NCI-H1105 (cell line): Measurements from ENCODE around the gene PRMT7.
A peak's percentile ranks its signal among the peaks of the same experiment; 100 is the strongest.

Experiments
- DNase-seq: peaks from one replicate; lab custom pipeline; 2025; lab: John Stamatoyannopoulos, UW

PRMT7 gene, protein sequence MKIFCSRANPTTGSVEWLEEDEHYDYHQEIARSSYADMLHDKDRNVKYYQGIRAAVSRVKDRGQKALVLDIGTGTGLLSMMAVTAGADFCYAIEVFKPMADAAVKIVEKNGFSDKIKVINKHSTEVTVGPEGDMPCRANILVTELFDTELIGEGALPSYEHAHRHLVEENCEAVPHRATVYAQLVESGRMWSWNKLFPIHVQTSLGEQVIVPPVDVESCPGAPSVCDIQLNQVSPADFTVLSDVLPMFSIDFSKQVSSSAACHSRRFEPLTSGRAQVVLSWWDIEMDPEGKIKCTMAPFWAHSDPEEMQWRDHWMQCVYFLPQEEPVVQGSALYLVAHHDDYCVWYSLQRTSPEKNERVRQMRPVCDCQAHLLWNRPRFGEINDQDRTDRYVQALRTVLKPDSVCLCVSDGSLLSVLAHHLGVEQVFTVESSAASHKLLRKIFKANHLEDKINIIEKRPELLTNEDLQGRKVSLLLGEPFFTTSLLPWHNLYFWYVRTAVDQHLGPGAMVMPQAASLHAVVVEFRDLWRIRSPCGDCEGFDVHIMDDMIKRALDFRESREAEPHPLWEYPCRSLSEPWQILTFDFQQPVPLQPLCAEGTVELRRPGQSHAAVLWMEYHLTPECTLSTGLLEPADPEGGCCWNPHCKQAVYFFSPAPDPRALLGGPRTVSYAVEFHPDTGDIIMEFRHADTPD

GRCh38 chr16:68310774-68311511, at the start of gene PRMT7, which contains the start of gene SLC7A6OS:
Gene PRMT7, plus strand, starts transcription at chr16:68311019. Its CDS starts 4,961 bp downstream, at chr16:68315980.
Gene SLC7A6OS, minus strand, starts transcription at chr16:68310946. Its CDS starts 20 bp downstream, at chr16:68310926.
- DNase-seq: peak; percentile 72

DNA sequence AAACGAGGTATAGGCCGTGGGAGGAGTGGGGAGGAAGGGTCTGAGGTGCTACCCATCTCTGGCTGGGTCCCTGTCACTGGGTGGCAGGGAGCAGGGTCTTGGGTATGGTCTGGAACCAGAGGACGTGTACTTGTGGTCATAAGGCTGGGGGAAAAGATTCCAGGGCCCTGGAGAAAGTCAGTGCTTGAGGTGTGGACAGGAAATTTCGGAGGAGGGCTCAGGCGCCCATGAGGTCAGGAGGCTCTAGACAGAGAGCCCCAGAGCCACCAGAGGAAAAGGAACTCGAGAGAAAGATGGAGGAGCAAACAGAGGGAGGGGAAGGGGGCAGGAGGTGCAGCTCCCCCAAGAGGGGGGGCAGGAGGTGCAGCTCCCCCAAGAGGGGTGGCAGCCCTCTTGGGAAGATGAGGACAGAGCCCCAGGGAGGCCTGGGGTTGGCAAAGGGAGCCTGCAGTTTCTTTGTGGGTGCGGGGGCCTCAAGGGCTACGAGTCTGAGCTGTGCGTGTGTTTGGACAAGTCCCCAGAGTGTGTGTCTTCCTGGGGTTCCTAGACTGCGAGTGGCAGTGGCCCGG, 47.2 kb upstream of the PRMT7 start:
- DNase-seq: no peak

DNA sequence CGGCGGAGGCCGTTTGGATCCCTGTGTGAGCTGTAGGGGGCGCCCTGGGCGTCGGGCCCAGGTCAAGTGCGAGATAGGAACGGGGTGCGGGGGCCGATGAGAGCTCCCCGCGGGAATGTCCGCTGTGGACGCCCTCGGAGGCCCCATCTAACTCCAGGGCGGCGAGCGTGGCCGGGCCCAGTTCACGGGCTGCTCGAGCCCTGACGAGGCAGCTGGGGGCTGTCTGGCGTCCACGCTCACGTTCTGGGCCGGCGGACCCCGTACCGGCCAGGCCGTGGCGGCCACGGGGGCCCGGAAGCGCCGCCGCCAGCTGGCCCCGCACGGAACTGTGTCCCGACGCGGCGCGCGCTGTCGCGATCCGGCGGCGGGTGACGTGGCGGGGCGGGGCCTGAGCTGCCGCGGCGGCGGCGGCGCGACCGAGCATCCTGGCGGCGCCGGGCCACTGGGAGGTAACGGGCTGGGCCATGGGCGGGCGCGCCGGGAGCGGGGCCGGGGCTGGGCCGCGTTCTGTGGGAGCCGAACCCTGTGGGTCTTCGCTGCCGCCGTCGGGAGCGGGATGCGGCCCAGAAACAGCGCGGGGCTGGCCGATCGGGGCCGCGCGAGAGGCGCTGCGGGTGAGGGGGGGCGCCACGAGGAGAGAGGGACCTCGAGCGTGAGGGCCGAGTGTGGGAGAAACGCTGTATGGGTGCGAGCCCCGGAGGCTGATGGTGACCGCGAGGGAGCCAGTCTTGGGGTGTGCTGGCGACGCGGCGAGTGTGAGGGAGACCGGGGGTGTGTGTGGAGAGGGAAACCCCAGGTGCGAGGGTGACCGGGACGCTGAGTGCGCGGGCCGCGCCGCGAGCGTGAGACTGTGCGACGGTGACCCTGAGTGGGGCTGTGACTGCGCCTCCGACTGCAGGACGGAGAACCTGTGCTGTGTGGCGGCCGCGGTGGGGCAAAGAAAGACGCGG, 46.4 kb upstream of the PRMT7 start, which contains the start of gene SLC7A6:
TSS of gene SLC7A6 (plus strand) at position 399 of the 950 bp plus-strand sequence. CDS start 10,201 bp downstream, outside the sequence.
- DNase-seq: no peak

- no peak for DNase-seq
Observed at GRCh38 chr16:68265078-68265920, 45.5 kb upstream of the PRMT7 start.

- no peak for DNase-seq
Observed at GRCh38 chr16:68267612-68268405, 43.0 kb upstream of the PRMT7 start.

DNA sequence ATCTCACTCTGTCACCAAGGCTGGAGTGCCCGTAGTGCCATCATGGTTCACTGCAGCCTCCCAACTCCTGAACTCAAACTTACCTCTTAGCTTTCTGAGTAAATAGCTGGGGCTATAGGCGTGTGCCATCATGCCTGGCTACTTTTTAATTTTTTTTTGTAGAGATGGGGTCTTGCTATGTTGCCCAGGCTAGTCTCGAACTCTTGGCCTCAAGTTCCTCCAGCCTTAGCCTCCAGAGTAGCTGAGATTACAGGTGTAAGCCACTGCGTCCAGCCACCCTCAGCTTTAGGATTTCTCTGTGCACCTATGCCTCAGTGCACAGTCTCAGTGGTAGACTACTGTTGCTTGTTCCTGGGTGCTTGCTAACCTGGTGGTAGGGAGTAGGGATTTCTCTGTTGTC, 41.0 kb upstream of the PRMT7 start:
- no peak for DNase-seq

GRCh38 chr16:68270353-68270752, 40.5 kb upstream of the PRMT7 start:
- no peak for DNase-seq

- peak; percentile 26 for DNase-seq
Observed at GRCh38 chr16:68272507-68273209, 38.2 kb upstream of the PRMT7 start.

- DNase-seq: no peak
Observed at GRCh38 chr16:68273459-68273858, 37.4 kb upstream of the PRMT7 start.

- DNase-seq: no peak
Observed at GRCh38 chr16:68273896-68274295, 36.9 kb upstream of the PRMT7 start.

DNA sequence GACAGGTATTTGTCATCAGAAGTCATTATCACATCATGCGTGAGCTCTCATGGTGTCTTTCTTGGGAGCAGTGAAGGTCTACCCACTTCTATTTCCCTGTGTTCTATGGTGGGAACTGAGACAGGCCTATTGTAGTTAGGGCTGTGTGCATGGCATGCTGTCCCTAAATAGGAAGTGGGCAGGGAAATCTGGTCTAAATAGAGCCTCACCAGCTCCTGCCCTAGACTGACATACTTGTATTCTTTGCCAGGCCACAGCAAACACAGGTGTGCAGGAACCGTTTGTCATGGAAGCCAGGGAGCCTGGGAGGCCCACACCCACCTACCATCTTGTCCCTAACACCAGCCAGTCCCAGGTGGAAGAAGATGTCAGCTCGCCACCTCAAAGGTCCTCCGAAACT, 36.4 kb upstream of the PRMT7 start:
- no peak for DNase-seq

GRCh38 chr16:68275611-68276191, 35.1 kb upstream of the PRMT7 start:
- peak; percentile 48 for DNase-seq

GRCh38 chr16:68276223-68276622, 34.6 kb upstream of the PRMT7 start:
- no peak for DNase-seq

- DNase-seq: no peak
Observed at GRCh38 chr16:68279726-68280558, 30.9 kb upstream of the PRMT7 start.

DNA sequence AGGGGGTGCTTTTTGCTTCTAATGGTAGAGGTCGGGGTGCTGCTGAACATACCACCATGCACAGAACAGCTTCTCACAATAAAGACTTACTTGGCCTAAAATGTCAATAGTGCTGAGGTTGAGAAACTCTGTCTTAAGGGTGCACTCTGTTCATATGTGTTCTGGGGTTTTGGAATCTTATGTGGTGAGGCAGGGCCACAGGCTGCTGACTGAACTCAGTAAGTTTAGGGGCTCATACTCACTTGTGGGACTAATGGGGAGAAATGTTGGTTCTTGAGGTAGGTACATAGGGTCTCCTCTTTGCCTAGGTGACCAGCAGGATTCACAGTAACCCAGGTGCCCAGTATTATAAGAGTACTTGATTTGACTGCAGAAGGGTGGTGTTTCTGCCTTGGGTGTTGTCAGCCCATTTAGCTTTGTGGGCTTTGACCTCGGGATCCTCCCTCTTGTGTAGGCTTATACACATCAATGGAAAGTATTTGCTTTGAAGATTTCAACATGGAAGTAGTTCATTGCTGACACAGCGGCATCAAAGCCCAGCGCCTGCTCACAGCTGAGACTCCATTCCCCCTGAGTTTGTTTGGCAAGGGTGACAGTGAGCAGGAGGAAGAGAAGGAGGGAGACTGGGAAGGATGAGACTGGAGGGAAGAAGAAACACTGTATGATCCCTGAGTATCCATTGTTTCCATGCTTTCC, 29.3 kb upstream of the PRMT7 start:
- DNase-seq: no peak

DNA sequence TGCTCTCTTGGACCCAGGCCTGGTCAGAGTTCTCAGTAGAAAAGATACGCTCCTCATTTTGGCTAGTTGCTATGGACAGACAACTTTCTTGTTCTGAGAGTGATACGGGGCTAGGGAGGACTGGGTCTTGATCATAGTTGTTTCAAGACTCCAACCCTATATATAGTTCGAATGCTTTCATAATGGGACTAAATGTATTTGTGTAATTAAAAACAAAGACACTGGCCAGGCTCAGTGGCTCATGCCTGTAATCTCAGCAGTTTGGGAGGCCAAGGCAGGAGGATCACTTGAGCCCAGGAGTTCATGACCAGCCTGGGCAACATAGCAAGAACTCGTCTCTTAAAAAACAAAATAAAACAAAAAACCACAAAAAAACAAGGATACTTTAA, 28.8 kb upstream of the PRMT7 start:
- DNase-seq: no peak

DNA sequence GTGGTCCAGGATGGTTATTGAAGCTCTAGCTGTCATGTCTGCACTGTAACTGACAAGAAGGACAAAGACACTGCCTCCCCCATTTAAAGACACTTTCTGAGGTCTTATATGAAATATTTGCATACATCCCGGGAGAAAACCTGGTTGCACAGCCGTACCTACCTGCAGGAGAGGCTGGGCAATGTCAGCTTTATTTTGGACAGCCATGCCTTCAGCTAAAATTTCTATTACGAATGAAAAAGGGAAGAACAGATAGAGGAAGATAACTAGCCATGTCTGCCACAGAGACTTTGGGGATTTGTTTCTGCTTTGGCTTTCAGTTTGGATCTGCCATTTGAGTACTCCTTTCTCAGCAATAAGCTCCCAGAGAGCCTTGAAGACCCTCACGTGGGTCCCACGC, 27.5 kb upstream of the PRMT7 start:
- no peak for DNase-seq
